HepG2 (cell line): ENCODE results near the gene CCDC183. TPM values are rescaled to one million over a fixed set of nuclear protein-coding genes. Genes with fewer than 3 reads are reported as not detected.
A peak's percentile ranks its signal among the peaks of the same experiment; 100 is the strongest.
"Not testable (repeated sequence)": the region's sequence is repeated elsewhere in the genome, so short reads cannot be mapped to it uniquely, and the experiment has no call there.

Experiments
- EP300 ChIP-seq, 3 experiments: sonication (generic) in 1 of 3; formaldehyde crosslinking in 1 of 3; IDR thresholded peaks; 2 replicates each; pipeline versions ENCODE4 v1.5.1 to v1.6.1; 2011 to 2020; ENCODE audit warnings: low read depth in 2 of 3, low read length in 2 of 3, borderline replicate concordance in 1 of 3, improper control_type of control experiment in 1 of 3, mild to moderate bottlenecking in 1 of 3, missing genetic modification reagents in 1 of 3, moderate library complexity in 1 of 3
- FLYWCH1 ChIP-seq: sonication (generic); formaldehyde crosslinking; IDR thresholded peaks from 2 replicates; pipeline ENCODE4 v1.8.1; 2023; ENCODE audit warnings: mild to moderate bottlenecking, missing genetic modification reagents
- FOXA1 ChIP-seq, 2 experiments: fragments of 450-650 bp in 1 of 2; sonication (generic) in 1 of 2; formaldehyde crosslinking in 1 of 2; IDR thresholded peaks; 2 replicates each; pipeline versions ENCODE4 v1.4.0 to v1.6.1; 2016 to 2020; ENCODE audit warnings: missing genetic modification reagents in 1 of 2
- GATAD2A ChIP-seq: IDR thresholded peaks from 2 replicates; pipeline ENCODE4 v1.6.1; 2016
- HDAC2 ChIP-seq: sonication (generic); formaldehyde crosslinking; IDR thresholded peaks from 2 replicates; pipeline ENCODE4 v1.4.0; 2020; ENCODE audit warnings: missing genetic modification reagents
- HMG20A ChIP-seq: IDR thresholded peaks from 2 replicates; pipeline ENCODE4 v1.6.1; 2016; ENCODE audit warnings: borderline replicate concordance
- HOXA3 ChIP-seq: sonication (generic); formaldehyde crosslinking; IDR thresholded peaks from 2 replicates; pipeline ENCODE4 v1.5.0; 2020; ENCODE audit warnings: missing genetic modification reagents
- MLX ChIP-seq: IDR thresholded peaks from 2 replicates; pipeline ENCODE4 v1.6.1; 2016
- PRDM4 ChIP-seq: sonication (generic); formaldehyde crosslinking; IDR thresholded peaks from 2 replicates; pipeline ENCODE4 v1.9.0; 2021; ENCODE audit warnings: missing genetic modification reagents, borderline replicate concordance
- SOX5 ChIP-seq: IDR thresholded peaks from 2 replicates; pipeline ENCODE4 v1.6.1; 2016; ENCODE audit warnings: borderline replicate concordance
- ZBTB7B ChIP-seq: sonication (generic); formaldehyde crosslinking; IDR thresholded peaks from 2 replicates; pipeline ENCODE4 v1.4.0; 2020; ENCODE audit warnings: missing genetic modification reagents
- ZNF431 ChIP-seq: sonication (generic); formaldehyde crosslinking; IDR thresholded peaks from 2 replicates; pipeline ENCODE4 v1.9.0; 2022; ENCODE audit warnings: missing genetic modification reagents, low read depth, mild to moderate bottlenecking, borderline replicate concordance
- ZNF501 ChIP-seq: sonication (generic); formaldehyde crosslinking; IDR thresholded peaks from 2 replicates; pipeline ENCODE4 v1.5.1; 2020; ENCODE audit warnings: mild to moderate bottlenecking, moderate library complexity, missing genetic modification reagents
- ZNF800 ChIP-seq: sonication (generic); formaldehyde crosslinking; IDR thresholded peaks from 2 replicates; pipeline ENCODE4 v1.4.0; 2020; ENCODE audit warnings: missing genetic modification reagents
- polyA plus RNA-seq, 8 experiments: library from polyadenylated mRNA; depleted of rRNA in 3 of 8; stranded (reverse) in 7 of 8; unstranded in 1 of 8; fragments of >200 nt; fragmentation: Illumina TruSeq in 4 of 8; extraction: Trizol in 4 of 8; gene quantifications; 2 replicates each; pipeline versions ENCODE4 v1.2.1 to v1.2.3, GENCODE V29; 2011 to 2016; ENCODE audit warnings: low read depth in 4 of 8, missing spikeins in 1 of 8, mixed read lengths in 1 of 8; ENCODE audit not compliant: insufficient read depth in 1 of 8
- total RNA-seq, 5 experiments: library from RNA; depleted of rRNA; stranded (reverse); fragments of >200 nt; fragmentation: Illumina TruSeq; extraction: Trizol; gene quantifications; 2 replicates each; pipeline ENCODE4 v1.2.3, GENCODE V29; 2016; ENCODE audit warnings: low read depth in 1 of 5
- TF ChIP-seq, protein P1 (sequence below): sonication (generic); formaldehyde crosslinking; IDR thresholded peaks from 2 replicates; pipeline ENCODE4 v1.8.0; 2022; ENCODE audit warnings: missing genetic modification reagents, mild to moderate bottlenecking, moderate library complexity, borderline replicate concordance

The CCDC183 gene
- total and polyA plus RNA-seq, 2 of the 13 experiments (the other 11 are each of a cell fraction or from before 2014, with no cell fraction given), result 5.0 to 66.4 TPM

- TF ChIP-seq MLX (CRISPR knock-in tag) (peak; percentile 27), GATAD2A (CRISPR knock-in tag) (peak; percentile 63; the same call in 1 of the 2 replicates), ZNF800 (CRISPR knock-in tag) (peak; percentile 21; the same call in 1 of the 2 replicates), PRDM4 (0 out of 2 replicates have a peak, but pooled peaks have one; percentile 44), FLYWCH1 (0 out of 2 replicates have a peak, but pooled peaks have one; percentile 42), HMG20A (CRISPR knock-in tag) (peak; percentile 69; the same call in 1 of the 2 replicates), ZBTB7B (CRISPR knock-in tag) (peak; percentile 64; the same call in 1 of the 2 replicates), ZNF431 (CRISPR knock-in tag) (peak; percentile 78; the same call in 1 of the 2 replicates), SOX5 (peak; percentile 50; the same call in 1 of the 2 replicates), EP300 (IDR thresholded peaks at IDR 0.05; ENCODE audit: low read depth in 2 of 2, low read length in 2 of 2) (peak in 1 of 2 experiments; percentile 72; a peak in 1 of 4 replicates), EP300 (CRISPR knock-in tag; IDR thresholded peaks at IDR 0.05; ENCODE audit: borderline replicate concordance) (peak; percentile 48; the same call in 1 of the 2 replicates), FOXA1 (CRISPR knock-in tag; IDR thresholded peaks at IDR 0.05) (peak; percentile 41; the same call in 1 of the 2 replicates), ZNF501 (CRISPR knock-in tag) (peak; percentile 53; the same call in 1 of the 2 replicates), HDAC2 (CRISPR knock-in tag) (peak; percentile 52; the same call in 1 of the 2 replicates), HOXA3 (CRISPR knock-in tag) (peak; percentile 73)
- TF ChIP-seq, protein P1, sequence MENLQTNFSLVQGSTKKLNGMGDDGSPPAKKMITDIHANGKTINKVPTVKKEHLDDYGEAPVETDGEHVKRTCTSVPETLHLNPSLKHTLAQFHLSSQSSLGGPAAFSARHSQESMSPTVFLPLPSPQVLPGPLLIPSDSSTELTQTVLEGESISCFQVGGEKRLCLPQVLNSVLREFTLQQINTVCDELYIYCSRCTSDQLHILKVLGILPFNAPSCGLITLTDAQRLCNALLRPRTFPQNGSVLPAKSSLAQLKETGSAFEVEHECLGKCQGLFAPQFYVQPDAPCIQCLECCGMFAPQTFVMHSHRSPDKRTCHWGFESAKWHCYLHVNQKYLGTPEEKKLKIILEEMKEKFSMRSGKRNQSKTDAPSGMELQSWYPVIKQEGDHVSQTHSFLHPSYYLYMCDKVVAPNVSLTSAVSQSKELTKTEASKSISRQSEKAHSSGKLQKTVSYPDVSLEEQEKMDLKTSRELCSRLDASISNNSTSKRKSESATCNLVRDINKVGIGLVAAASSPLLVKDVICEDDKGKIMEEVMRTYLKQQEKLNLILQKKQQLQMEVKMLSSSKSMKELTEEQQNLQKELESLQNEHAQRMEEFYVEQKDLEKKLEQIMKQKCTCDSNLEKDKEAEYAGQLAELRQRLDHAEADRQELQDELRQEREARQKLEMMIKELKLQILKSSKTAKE, result peak; percentile 67; the same call in 1 of the 2 replicates
- not testable (repeated sequence) for TF ChIP-seq FOXA1 (IDR thresholded peaks at IDR 0.05)
Observed at GRCh38 chr9:136788644-136789522, 7.3 kb upstream of the CCDC183 start (continued).
